Inflammatory macrophage treated with lipopolysaccharide for 4 hours (primary cell): ENCODE measurements around the gene DCAF17.
"Not testable (repeated sequence)": the region's sequence is repeated elsewhere in the genome, so short reads cannot be mapped to it uniquely, and the experiment has no call there.

ENCODE experiments used
- DNase-seq: peaks from one replicate; pipeline ENCODE4 v3.0.0-alpha.2; 2020

The DCAF17 gene

DNA sequence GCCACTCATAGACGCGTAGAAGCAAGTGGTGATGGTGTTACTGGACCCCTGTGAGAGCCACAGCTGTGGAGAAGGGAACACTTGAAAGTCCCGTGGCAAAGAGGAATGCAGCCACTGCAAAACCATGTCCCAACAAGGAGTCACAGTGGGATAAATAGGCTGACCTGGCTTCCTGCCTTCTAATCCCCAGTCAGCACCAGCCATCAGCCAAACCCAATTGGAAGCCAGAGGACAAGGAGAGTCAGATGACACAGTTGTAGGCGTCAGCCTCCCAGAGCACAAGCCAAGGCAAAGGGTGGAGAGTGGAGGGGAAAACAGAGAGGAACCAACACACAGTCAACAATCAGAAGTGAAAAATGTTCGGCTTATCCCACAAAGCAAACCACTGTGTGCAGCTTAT, 82.8 kb downstream of the DCAF17 start:
- DNase-seq: no peak

DNA sequence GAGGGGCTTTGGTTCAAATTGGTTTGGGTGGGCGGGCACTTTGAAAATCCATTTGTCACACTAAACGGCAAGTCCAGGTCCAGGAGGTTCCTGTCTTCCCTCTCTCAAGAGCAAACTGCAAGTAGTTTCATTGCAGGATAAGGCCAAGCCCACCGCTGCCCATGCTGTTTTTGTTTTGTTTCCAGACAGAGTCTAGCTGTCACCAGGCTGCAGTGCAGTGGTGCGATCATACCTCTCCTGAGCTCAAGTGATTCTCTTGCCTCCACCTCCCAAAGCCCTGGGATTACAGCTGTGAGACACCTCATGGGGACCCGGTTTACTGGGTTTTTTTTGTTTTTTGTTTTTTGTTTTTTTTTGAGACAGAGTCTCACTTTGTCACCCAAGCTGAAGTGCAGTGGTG, 86.4 kb downstream of the DCAF17 start:
- no peak for DNase-seq

DNA sequence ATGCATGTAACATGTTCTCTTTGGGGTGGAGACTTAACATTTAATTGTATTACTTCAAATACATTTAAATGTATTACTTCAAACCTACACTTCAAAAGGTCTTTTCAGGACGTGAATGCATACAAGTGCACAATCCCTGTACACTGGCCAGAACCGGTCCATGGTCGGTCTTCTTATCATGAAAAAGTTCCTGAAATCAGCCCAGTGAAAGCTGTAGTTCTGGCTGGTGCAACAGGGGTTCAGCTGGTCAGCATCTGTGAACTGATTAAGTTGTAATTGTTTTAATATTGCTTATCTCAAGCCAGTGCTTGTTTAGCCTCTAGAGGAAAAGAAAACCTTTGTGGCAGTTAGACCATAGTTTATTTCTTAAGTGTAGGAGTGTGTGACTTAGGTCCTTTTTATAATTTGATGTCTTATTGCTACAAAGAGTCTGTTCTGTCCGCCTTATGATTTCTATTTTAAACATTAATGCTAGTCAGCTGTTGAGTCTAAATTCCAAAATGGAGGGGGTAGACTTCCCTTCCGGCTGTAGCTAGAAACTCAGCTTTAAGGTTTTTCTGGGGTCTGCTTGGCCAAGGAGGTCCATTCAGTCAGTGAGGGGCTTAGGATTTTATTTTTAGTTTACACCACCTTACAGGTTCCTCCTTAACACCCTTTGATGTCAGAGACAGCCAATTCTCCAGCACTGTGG, 87.5 kb downstream of the DCAF17 start:
- DNase-seq: no peak

DNA sequence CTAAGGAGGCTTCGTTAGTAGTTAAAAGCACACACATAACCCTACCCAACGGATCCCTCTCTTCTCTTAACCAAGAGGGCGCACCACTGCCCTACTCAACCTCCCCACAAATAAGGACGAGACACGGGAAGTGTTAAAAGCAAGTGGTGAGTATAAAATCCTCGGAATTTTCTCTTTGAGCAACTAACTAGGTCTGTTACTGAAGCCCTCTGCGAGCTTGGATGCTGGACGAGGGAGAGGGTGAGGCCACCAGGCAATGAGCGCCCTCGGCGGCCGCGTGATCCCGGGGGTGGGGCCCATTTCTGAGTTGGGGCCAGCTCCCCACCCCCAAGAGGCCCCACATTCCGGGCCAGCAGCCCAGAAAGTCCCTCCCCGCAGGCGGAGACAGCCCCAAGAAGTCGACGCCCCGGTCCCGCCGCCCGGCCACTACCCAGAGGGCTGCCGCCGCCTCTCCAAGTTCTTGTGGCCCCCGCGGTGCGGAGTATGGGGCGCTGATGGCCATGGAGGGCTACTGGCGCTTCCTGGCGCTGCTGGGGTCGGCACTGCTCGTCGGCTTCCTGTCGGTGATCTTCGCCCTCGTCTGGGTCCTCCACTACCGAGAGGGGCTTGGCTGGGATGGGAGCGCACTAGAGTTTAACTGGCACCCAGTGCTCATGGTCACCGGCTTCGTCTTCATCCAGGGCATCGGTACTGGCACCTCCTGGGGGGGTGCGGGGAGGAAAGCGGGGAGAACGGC, 88.2 kb downstream of the DCAF17 start, which contains the start of gene CYBRD1:
Gene CYBRD1, plus strand, starts transcription at position 423 of the 736 bp plus-strand sequence. Its CDS starts 72 bp downstream, at position 495.
- peak; percentile 31 for DNase-seq

DNA sequence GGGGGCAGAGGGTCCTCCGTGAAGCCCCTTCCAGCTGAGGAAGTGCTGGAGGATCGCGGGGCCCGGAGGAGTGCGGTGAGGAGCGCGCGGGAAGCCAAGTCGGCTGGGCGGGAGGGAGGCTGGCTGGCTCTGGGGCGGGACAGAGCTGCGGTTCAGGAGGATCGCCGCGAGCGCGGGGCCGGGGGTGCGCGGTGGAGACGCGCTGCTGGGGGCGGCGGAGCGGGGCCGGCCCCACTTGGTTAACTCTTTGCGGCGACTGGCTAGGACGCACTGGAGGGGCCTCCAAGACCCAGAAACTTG, 88.7 kb downstream of the DCAF17 start:
- no peak for DNase-seq

DNA sequence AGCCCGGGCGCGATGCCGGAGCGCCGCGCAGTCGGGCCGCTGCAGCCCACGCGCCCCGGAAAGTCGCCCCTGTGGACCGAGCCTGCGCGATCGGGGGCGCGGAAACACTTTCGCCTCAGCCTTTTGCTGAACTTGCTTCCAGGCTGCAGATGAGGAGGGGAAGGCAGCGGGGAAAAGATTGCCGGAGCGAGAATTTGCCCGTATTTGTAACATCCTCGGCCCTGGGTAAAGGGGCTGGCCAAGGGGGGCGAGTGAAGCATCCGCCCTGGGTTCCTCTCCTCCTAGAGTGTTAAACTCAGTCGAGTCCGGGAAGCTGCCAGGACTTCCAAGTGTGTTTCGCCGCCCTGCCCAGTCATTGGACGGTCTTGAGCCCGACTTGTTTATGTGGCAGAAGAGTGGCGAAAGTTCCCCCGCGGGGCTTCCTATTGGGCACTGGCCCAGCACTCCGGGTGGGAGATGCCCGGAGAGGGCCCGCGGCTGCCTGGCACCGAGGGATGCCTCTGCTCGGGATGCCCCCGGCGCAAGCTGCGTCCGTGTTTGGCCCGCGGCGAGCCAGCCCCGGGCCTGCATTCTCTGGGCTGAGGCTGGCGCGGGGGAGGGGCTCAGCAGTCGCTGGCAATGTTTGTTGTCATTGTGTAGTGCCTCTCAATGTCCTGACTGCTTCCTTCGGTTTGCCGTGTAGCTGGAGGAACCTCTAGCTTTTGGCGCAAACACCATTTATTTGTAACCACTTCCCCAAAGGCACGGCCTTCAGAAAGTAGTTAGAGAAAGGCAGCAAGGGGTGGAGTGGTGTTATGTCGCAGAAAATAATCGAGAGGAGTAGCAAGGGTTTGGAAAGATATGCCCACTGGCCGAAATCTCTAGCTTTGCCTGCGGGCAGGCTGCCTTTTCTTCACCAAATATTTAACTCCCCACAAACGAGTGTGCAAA, 89.3 kb downstream of the DCAF17 start:
- DNase-seq: peak; percentile 64

DNA sequence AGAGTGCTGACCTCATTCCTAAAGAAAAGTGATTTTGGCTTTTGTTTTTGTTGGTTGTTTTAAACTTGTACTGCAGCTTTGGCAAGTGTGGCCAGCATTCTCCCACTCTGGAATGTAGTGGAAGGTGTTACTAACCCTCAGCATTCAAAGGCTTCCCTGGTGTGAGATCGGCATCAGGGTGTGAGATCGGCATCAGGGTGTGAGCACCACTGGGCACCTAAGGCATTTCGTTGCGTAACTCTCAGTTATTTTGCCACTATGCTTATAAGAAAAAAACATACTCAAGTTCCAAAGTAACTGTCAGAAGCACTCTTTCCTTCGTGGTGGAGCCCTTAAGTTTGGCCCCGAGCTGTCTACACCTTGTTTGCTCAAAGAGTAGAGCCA, 90.0 kb downstream of the DCAF17 start:
- DNase-seq: no peak

DNA sequence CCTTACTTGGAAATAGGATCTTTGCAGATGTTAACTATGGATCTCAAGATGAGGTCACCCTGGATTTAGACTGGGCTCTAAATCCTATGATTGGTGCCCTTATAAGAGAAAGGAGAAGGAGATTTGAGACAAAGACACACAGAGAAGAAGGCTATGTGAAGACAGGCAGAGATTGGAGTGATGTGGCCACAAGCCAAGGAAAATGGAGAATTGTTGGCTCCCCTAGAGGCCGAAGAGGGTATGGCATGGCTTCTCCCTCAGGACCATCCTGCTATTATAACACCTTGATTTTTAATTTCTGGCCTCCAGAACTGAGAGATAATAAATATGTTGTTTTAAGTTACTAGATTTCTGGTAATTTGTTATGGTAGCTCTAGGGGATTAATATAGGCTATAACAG, 95.9 kb downstream of the DCAF17 start:
- no peak for DNase-seq

DNA sequence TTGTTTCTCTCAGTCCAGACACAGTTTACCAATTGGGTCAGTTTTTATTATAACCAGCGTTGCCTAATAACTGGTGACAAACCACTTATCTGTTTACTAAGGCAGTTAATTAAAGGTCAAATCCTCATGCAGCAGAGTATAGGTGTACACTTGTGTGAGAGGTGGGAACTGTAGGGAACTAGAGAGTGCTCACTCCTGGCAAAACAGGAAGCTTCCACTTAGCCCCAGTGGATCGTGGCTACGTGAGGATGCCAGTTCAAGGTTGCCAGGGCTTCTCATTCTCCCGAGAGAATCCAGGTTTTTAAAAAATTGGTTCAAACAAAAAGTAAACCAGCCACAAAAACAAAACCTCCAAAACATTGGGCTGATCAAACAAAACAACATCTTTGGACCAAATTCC, 96.4 kb downstream of the DCAF17 start:
- DNase-seq: no peak

DNA sequence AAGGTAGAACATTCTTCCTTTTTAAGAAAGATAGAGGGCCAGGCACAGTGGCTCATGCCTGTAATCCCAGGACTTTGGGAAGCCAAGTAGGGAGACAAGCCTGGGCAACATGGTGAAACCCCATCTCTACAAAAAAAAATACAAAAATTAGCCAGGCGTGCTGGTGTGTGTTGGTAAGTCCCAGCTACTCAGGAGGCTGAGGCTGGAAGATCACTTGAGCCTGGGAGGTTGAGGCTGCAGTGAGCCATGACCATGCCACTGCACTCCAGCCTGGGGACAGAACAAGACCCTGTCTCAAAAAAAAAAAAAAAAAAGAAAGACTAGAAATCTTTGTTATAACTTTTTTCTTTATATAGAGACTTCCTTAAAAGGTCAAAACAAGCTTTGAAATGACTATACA, 96.8 kb downstream of the DCAF17 start:
- not testable (repeated sequence) for DNase-seq

DNA sequence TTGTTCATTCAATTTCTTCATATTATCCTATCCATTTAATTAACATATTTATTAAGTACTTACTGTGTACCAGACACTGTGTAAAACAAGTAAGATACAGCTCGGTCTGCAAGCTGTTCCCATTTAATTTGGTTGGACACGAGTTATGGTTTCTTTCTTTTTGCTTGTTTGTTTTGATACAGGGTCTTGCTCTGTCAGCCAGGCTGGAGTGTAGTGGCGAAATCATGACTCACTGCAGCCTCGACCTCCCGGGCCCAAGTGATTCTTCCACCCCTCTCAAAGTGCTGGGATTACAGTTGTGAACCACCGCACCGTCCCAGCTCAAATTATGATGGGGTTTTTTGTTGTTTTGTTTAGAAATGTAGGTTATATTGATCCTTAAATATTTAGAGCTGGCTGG, 97.3 kb downstream of the DCAF17 start:
- DNase-seq: peak; percentile 36

DNA sequence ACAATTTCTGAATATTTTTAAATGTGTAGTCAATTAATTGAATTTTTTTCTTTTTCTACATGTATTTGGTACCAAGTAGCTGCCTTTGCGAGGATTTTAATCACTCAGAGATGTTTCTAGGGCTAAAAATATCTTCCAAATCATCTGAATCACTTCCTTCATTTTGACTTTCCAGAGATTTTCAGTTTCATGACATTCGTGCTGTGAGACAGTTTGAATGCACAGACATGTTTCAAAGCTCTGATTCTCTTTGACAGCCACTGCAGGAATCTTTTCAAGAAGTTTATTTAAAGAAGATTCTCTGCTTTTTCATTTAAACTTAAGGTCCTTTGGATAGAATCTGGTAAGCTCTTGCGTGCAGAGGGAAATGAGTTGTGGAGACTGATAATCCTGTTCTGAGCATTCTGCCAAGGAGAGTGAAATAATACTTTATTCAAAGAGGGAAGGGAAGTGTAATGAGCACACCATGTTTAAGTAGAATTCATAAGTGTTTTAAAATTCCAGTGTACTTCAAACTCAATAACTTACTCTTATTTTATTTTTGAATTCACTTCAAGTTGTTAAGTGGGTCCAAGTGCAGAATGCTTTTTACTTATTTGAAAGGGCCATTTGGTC, 97.9 kb downstream of the DCAF17 start:
- peak; percentile 33 for DNase-seq

DNA sequence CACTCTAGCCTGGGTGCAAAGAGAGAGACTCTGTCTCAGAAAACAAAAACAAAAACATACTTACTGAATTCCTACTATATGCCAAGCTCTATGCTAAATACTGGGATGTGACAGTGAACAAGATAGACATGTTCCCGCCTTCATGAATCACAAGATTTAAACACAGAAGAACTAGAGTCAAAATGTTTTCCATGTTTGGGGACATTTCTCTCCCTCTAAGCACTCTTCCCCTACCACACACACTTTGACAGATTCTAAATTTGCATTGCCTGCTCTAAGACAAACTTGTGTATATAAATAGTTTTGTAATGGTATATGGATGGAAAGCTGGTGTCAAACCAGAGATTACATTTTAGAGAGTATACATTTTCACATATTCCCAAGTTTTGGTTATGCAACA, 99.3 kb downstream of the DCAF17 start:
- DNase-seq: no peak
